HG03097 (cell line): ENCODE results near the gene SLC49A3.
"Not testable (repeated sequence)": the region's sequence is repeated elsewhere in the genome, so short reads cannot be mapped to it uniquely, and the experiment has no call there.

ENCODE experiments used
- ATAC-seq: cut with Tn5 transposase; IDR thresholded peaks from one replicate; pipeline ENCODE4 v1.9.1; 2021; ENCODE audit not compliant: unreplicated experiment, low FRiP score

SLC49A3 gene

DNA sequence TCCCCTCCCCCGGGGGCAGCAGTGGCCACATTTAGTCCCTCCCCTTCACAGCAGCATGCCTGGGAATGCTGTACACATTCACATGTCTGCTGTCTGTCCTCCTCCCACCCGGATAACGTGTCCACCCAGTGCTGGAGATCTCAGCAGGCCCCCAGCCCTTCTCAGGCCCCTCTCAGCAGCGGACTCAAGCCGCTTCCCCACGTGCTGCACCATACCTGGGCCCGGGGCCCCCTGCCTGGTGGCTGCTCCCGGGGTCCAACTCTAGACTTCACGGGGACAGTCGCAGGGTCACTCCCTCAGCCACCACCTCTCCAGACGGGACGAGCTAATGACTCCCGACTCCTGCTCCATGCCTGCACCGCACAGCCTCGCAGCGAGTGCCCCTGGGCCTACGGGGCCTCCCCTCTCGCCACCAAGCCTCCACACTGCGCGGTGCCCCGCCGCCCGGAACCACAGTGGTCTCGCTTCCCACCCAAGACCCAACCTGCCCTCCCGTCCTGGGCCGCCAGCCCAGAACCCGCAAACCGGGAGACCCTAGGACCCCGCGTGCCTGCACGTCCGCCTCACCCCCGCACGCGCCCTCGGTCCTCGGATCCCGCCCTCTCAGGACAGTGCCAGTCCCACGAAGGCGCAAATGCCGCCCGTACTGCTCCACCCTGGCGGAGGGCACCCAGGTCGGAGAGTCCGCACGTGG, 15.4 kb upstream of the SLC49A3 start:
- no peak for ATAC-seq

DNA sequence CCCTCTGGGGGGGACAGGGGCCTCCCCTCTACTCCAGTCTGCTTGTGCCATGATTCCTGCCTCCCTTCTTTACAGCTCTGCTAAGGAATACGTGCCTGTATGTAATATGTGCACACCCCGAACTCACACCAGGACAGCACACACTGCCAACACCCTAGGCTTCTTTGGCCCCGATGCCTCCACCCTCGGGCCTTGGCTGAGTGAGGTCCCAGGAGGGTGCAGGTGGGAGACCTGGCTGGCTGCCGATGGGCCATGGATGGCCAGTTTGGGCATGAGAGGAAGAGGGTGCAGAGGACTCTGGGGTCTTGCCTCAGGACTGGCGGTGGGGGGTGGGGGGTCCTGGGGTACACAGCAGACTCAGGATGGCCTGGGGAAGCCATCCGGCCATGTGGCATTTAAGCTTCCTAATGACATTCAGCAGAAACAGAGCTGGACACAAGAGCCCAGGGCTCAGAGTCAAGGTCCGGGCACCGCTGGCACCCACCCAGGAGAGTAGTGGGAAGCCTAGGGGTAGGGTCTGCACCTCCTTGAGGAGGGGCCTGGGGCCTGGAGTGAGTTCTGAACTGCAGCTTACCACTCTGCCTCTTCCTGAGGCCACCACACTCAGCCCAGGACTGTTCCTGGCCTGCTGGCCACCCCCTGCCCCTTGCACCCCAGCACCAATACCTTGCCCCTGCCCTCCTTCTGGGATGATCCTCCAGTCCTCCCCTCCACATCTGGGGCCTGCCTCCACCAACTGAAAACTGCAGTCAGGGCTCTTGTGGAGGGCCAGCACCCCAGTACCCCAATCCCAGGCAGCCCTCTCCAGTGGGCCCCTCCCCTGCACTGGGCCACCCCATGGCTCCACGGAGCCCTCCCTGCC, 14.6 kb upstream of the SLC49A3 start:
- ATAC-seq, result no peak

DNA sequence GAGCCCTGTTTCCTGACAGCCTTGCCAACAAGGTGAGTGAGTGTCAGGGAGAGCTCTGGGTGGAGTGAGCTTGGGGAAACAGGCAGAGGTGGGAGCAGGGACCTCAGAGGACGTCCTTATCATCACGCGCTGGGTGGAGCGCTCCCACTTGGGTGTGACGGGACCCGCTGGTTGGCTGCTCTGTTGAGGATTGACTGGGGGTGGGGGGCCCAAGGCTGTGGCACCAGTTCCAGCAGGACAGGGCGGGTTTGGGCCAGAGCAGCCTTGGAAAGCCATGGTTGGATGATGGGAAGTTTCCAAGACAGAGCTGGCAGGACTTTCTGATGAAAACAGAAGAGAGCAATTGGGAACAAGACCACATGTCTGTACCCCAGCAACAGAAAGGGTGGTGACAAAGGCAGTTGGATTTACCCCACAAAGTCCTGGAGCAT, 13.7 kb upstream of the SLC49A3 start:
- no peak for ATAC-seq

DNA sequence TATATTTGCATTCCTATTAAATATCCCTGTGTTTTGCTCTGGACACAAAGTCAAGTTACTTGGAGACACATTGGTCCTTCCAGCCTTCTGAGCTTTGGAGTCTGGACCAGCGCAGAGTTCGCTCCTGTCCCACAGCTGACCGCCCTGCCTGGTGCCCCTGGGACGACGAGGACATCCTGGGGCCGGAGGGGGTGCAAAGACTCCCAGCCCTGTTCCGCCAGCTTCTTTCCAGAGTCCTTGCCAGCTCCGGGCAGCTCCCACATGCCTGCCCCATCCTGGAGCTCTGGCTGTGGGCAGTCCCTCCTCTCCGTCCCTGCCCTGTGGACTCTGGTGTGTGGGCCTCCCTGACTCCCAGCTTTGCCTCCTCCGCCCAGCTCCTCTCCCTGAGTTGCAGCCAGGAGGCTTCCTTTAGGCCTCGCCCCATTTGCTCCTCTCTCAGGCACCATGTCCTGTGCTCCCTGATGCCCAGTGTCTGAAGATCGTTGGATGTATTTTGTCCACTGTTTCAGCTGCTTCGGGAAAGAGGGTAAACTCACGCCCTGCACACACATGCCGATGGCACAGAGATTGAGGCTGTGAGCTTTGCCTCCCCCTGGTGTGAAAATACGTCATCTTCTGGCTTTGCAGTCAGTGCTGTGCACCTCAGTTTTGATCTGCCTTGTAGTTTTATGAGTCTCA, 11.8 kb upstream of the SLC49A3 start:
- no peak for ATAC-seq

DNA sequence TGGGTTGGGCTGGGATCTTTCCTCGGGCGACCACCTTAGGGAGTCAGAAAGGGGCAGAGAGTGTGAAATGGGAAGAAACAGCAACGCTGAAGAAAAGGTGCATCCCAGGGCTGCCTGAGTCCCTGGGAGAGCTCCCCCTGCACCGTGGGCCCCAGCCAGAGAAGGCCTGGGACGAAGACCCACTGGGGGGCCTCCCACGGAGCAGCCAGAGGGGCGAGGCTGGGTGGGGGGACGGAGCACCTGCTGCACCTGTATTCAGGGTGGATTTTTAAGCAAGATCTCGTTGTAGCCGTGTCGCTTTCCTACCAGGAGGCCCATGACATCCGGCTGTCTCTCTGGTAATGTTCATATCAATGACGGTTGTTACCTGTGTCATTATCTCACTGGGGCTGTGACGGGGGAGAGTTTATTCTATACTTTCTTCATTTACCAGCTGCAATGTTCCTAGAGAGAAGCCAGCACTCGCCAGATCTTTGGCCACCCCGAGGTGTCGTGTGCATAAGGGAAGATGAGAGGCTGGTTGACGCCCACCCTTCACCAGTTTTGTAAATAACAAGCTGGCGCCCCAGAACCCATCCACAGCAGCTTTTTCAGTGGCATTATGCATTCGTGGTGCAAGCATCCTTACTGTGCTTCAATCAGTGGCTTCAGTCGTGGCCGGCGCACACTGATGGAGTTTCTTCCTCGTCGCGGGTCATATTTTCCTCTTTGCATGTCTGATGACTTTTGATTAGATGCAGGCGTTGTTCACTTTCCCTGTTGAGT, 11.0 kb upstream of the SLC49A3 start:
- no peak for ATAC-seq

DNA sequence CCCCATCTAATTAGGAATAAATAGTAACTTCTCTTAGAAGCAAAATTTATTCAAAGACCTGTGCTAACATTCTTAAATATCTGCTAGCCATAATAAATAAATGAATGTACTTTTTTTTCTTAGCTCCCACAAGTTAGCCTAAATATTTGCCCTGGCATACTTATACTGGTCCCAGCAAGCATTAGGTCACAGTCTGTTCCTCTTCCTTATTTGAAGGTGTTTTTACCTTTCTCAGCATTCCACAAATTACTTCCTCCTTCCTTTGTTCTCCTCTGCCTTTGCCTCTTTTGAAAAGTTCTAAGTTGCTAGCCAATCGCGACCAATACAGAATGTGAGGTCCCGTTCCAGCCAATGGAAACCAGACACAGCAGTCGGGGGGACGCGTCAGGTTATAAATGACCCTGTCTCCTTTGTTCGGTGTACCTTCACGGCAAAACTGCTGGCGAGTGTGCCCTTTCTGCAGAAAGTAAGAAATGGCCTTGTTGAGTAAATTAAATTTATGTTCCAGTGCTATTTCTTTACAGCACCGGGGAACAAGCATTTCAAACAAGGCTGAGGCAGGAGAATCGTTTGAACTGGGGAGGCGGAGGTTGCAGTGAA, 5.5 kb upstream of the SLC49A3 start:
- not testable (repeated sequence) for ATAC-seq

DNA sequence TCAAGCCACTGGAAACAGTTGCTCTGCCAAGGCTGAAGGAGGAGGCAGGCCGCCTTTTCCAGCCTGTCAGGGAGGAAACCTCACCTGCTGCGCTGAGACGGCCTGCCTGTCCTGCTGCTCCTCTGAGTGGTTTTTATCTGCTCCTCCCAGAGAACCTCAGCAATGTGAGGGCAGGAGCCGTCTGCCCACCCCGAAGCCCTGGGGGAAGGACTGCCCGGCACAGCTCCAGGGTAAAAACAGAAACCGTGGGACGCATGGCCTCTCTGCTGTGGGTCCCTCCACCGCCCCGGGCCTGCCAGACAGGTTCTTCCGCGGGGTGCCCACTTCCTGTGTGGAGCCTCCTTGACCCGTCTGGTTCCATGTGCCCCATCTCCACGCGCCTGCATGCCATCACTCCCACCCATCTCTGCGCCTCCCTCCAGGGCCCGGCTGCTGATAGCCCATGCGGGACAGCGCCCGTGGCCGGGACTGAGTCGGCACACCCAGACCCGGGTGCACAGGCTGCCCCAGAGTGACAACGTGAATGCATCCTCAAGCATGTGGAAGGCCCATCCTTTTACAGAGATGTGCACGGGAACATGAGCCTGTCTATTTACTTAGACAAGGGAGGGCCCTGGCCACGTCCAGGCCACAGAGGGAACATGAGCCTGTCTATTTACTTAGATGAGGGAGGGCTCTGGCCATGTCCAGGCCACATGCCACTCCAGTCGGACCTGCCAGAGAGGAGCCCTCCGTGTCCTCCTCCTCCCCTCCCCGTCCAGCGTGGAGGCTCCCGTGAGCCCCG, 4.0 kb upstream of the SLC49A3 start:
- ATAC-seq, result no peak

DNA sequence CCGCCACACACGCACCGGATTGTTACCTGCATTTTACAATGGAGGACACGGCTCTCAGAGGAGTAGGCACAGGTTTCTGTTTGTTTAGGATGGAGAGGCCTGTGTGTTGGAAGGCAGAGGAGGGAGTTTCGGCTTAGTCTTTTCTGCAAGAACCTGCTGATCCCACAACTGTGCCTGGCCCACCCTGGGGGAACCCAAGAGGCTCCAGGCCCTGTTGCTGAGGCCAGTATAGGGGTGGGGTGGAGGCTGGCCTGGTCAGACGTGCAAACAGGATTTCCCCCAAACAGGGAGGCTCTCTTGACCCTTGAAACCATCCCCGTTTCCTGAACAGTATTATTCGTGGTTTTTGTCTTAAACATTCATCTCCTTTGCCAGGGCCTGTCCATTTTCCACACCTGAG, 772 bp upstream of the SLC49A3 start:
- no peak for ATAC-seq

DNA sequence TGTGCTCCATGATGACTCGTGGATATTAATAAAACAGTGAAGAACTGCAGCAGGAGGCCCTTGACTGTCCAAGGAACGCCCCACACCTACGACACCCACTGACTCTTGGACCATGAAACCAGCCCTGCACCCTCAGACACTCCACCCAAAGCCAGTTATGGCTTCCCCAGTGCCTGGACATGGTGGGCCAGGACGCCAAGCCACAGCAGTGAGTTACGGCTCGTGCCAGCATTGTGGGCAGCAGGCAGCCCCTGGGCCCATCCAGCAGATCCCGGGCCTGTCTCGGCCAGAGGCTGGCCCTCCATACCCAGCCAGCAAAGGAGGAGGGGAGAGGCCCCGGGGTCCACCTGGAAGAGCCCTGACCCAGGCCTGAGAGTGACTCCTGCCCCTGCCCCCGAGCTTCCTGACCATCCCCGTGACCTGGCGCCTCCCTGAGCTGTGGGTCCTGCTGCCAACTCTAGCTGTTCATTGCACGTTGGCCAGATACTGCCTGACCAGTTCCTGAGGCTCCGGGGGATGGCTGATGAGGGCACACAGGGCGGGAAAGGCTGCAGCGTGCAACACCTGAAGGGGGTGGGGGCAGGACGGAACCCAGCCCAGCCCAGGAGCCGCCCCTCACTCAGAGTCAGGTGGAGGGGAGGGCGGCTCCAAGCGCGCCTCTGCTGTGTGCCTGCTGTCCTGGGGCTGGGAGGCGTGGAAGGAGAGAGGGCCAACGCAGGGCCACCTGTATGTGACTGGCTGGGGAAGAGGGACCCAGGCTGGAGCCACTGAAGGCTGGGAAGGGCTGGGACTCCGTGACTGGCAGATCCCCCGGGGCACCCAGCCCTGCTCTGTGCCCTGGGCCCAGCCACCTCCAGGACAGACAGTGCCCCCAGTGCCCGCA, 739 bp downstream of the SLC49A3 start:
- no peak for ATAC-seq

DNA sequence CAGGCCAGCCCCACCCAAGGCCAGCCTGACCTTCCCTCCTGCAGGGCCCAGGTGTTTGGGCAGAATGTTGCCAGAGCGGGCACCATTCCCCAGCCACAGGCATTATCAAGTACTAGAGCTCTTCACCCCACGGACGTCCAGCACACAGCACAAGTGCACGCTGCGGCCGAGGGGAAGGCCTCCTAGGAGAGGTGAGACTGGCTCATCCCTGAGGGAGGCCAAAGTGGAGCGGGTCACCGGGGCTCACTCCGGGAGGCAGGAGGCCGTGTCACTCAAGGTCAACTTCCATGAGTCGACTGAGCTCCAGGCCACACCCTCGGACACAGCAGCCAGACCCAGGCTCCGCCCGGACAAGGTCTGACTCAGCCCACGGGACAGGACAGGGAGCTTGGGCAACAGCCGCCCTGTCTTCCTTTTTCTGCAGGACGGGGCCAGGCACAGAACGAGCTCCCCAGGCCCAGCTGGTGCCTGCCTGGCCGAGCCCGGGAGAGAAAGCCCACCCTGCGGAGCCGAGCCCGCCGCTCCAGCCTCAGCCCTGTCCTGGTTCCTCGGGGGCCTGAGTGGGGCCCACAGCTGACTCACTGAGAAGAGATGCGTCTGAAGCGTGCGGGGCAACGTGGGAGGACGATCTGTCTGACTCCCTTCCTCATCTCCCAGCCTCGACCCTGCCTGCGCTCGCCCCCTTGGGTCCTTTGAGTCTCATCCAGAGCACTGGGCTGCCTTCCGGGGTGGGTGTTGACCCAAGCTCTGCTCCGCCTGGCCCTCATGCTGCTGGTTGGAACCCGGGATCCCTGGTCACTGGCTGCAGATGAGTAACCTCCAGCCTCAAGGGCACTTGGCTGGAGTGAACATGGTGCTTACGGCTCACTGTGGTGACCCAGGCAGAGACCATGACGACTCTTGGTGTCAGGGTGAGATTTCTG, 1.6 kb downstream of the SLC49A3 start:
- ATAC-seq, result no peak

DNA sequence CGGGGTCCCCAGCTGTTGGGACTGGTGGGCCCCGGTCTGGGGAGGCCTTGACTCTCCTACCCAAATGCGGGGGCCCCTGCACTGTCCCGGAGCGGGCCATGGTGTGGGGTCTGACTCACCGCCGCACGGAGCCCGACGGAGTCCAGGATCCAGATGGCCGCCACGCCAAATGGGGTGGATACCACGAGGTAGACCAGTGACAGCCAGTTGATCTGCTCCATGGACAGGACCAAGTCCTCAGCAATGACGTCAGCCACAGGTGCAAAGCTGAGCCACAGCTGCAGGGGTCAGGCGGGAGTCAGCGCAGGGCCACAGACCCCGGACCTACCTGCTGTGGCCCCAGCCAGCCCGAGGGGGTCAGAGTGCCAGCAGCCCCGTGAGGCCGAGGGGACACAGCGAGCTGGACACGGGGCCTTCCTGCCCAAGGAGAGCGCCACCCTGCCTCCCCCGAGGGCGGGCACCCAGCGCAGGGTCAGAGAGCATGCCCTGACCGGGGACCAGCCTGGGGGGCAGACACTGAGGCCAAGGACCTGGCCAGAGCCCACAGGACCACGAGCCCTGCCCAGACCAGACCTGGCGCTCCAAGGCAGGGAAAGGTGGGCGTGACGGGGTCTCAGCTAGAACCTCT, 2.4 kb downstream of the SLC49A3 start:
- ATAC-seq, result no peak

DNA sequence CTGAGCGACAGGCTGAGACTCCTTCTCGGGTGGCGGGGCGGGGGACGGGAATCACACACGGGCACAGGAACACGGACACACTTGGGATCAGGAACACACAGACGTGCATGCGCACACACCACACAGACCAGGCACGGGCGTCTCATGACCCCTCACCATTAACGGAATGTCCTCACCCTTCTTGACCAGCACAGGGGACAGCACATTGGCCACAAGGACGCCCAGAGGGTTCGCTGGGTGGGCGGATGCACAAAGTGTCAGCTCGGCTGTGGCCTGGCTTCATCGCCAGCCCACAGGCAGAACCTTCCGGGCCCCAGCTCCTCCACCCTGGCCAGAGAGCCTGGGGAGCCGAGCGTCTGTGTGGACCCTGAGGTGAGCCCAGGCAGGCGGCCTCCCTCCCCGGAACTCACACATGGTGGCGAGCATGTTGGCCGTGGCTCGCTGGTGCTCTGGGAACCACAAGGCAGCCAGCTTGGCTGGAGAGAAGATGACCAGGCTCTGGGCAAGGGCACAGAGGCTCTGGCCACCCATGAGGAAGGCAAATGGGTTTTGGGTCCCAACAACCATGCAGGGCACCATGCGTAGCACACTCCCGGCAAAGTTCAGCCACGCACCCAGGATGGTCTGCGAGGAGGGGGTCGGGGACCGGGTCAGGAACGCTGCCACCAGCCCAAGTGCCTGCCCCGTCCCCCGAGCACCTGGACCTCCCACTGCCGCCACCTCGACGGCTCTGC, 3.1 kb downstream of the SLC49A3 start:
- ATAC-seq, result no peak

DNA sequence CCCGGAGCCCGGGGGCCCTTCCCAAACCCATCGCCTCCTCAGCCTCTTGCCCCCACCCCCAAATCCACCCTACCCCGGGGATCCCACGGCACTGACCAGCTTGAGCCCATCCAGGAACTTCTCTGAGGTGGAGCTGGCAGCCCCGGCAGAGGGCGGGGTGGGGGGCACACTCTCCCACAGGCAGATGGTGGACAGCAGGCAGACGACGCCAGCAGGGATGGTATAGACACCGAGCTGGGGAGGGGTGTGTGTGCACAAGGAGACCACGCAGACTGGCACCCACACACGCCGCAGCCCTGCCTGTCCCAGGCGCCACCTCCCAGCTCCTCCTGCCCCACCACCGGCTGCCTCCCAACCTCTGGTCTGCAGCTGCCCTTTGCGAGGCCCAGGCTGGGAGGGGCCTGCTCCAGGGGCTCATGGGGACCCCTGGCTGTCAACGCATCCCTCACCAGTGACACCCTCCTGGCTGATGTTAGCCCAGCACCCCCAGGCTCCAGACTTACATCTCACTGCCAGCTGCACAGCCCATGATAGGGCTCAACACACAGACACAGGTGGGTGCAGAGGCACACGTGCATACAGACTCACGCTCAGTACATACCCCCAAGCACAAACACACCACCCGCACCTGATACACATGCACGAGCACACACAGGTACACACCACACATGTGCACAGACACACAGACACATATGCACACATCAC, 4.2 kb downstream of the SLC49A3 start:
- no peak for ATAC-seq

DNA sequence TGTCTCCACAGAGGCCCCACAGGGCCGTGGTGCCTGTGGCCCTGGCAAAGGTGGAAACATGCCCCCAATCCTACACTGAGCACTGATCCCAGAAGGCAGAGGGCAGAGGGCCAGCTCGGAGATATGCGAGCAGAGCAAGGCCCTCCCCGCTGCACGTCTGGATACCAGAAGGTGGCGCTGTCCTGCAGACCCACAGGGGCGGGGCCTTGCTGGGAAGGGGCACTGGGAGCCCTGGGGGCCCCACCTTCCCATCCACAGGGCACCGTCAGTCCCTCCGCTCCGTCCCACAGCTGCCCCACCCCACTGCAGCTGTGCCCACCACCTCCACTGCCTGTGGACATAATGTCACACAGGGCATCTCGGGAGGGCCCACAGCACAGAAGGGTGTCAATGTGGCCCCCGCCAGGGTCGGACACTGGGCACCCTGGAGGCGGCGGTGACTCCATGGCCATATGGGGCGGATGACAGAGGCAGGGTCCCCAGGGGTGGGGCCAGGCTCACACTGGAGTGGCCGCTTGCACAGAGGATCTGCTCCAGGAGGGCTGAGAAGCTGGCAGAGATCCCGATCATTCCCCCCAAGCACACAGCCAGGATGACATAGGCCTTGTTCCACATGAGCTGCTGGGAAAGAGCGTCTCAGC, 4.8 kb downstream of the SLC49A3 start:
- ATAC-seq, result no peak

DNA sequence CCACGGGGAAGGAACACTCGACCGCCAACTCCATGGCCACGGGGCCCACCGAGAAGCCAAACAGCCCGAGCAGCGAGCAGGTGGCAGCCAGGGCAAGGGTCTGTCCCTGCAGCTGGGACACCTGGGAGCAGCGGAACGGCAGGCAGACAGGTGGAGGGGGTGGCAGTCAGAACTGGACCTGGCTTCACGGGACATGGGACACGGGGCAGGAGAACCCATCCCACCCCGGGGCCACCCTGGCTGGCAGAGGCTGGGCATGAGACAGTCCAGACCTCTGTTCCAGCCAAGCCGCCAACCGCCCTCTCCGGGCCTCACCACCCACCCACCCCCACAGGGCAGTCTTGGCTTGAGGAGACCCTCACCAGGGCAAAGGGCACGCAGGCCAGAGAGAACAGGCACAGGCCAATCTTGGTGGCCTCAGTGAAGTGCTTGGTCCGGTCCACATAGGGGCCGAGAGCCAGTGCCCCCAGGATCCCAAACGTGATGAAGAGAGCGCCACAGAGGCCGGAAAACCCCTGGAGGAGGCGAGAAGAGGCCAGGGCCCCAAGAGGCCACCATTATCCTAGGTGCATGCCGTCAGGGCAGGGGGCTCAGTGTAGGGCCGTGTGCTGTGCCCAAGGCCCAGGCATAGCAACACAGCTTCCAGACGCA, 5.6 kb downstream of the SLC49A3 start:
- ATAC-seq, result no peak
